VCaP (cell line): ENCODE measurements around the gene GRAMD1A.

Experiments used
- H3K27ac ChIP-seq: fragments of 450-650 bp; 2 replicates; pipeline ENCODE4 v1.5.1; 2017
- CTCF ChIP-seq: fragments of 450-650 bp; conservative IDR thresholded peaks from 2 replicates; pipeline ENCODE4 v1.5.1; 2017; ENCODE audit warnings: mild to moderate bottlenecking, moderate library complexity

The GRAMD1A gene

DNA sequence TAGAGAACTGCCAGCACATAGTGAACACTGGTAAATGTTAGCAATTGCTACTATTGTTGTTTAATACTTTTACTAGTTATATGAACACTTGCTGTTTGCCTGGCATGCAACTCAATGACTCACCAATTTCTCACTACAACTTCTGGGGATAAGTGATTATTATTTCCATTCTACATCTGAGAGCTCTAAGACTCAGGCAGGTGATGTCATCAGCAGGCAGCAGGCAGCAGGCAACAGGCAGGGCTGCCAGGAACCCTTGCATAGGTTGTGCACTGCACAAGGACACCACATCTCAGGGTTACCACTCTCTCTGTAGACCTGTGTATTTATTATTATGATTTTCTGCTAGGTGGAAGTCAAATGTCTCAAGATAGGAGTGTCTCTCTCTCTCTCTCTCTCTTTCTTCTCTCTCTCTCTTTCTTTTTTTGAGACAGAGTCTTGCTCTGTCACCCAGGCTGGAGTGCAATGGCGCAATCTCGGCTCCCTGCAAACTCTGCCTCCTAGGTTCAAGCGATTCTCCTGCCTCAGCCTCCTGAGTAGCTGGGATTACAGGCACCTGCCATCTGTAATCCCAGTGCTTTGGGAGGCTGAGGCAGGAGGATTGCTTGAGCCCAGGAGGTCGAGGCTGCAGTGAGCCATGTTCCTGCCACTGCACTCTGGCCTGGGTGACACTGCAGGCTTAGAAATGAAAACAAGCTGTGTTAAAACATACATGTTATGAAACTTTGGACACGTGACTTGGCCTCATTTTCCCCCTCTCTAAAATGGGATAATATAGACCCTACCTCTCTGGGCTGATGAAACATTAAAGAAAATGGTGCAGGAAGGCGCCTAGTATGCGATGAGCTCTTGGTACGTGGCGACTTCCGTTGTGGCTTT lies 64.1 kb downstream of the GRAMD1A start:
- H3K27ac ChIP-seq: no peak overlapping the region

GRCh38 chr19:35065574-35065973 lies 65.5 kb downstream of the GRAMD1A start:
- no peak overlapping the region for H3K27ac ChIP-seq
- TF ChIP-seq CTCF: no peak

More for the DNA sequence above, 64.1 kb downstream of the GRAMD1A start:
- no peak for TF ChIP-seq CTCF

DNA sequence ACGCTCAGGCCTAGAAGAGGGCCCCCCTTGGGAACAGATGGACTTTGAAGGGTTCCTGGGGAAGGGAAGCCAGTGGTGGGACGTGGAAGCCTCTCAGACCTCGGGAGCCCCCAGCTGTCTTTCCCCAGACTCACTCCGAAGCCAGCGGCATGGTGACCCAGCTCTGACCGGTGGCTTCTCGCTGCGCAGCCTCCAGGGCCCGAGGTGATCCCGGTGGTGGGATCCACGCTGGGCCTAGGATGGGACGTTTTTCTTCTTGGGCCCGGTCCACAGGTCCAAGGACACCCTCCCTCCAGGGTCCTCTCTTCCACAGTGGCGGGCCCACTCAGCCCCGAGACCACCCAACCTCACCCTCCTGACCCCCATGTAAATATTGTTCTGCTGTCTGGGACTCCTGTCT lies 66.0 kb downstream of the GRAMD1A start:
- no peak overlapping the region for H3K27ac ChIP-seq
- TF ChIP-seq CTCF: no peak

- H3K27ac ChIP-seq: no peak overlapping the region
- peak; percentile 90 for TF ChIP-seq CTCF
Measured at GRCh38 chr19:35066691-35067563, 66.8 kb downstream of the GRAMD1A start.

DNA sequence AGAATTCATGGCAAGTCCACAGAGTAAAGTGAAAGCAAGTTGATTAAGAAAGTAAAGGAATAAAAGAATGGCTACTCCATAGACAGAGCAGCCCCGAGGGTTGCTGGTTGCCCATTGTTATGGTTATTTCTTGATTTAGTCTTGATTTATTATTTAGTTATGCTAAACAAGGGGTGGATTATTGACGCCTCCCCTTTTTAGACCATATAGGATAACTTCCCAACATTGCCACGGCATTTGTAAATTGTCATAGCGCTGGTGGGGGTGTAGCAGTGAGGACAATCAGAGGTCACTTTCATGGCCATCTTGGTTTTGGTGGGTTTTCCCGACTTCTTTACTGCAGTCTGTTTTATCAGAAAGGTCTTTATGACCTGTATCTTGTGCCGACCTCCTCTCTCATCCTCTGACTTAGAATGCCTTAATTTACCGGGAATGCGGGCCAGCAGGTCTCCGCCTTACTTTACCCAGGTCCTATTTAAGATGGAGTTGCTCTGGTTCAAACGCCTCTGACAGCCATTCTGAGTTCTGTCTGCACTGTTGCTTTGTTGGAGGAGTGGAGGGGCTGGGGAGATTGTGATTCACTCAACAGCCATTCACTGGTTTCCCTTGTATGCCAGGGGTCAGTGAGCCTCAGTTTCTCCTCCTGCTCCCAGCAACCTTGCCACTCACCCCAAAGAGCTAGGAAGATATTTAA lies 69.0 kb downstream of the GRAMD1A start:
- TF ChIP-seq CTCF: no peak
- no peak overlapping the region for H3K27ac ChIP-seq

DNA sequence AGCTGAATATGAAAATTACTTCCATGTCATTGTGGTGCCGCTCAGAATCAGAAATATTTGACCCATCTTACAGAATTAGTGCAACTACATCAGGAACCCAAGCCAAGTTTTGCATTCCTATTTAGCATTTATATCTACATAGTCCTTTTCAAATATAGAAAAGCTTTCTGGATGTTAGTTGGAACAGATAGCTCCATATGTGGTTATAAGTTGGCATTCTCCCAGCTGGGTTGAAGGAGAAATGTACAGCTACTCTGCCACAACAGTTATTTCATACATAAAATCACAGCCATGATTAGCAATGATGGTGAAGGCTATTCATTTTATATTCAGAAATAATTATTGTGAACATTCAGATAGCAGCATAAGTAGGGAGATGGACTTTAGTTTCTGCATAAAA lies 69.6 kb downstream of the GRAMD1A start:
- no peak for TF ChIP-seq CTCF
- no peak overlapping the region for H3K27ac ChIP-seq

- TF ChIP-seq CTCF: no peak
- no peak overlapping the region for H3K27ac ChIP-seq
Measured at GRCh38 chr19:35070471-35070870, 70.3 kb downstream of the GRAMD1A start.
